GM13977 (cell line): ENCODE results near the gene NUDT13.

Experiments
- DNase-seq: peaks from one replicate; pipeline ENCODE4 v3.0.0; 2012; ENCODE audit warnings: low spot score
- CTCF ChIP-seq: IDR thresholded peaks from 2 replicates; pipeline ENCODE4 v1.5.1; 2012; ENCODE audit warnings: mild to moderate bottlenecking, control low read depth; ENCODE audit not compliant: insufficient read depth; ENCODE audit errors: extremely low read depth, missing control alignments
- in situ Hi-C: fragments of 300-500 bp; cut with MboI; formaldehyde crosslinking; loops from one replicate; pipeline ENCODE4 v1.12.0; 2022; ENCODE audit warnings: low sequenced_read_pairs, low pct_unique_long_range_greater_than_20kb, mixed read lengths, inconsistent platforms; ENCODE audit not compliant: unreplicated experiment

The NUDT13 gene

GRCh38 chr10:73076360-73077183, 33.7 kb upstream of the NUDT13 start:
- no peak for DNase-seq
- no peak for TF ChIP-seq CTCF
- in situ Hi-C loops: no loop called here

- in situ Hi-C loops: no loop called here
- peak; percentile 36 for DNase-seq
- TF ChIP-seq CTCF: no peak
Observed at GRCh38 chr10:73079779-73080541, 30.3 kb upstream of the NUDT13 start.

GRCh38 chr10:73083221-73083620, 27.0 kb upstream of the NUDT13 start:
- in situ Hi-C loops: no loop called here
- TF ChIP-seq CTCF: no peak
- no peak for DNase-seq

- TF ChIP-seq CTCF: no peak
- in situ Hi-C loops: no loop called here
- DNase-seq: no peak
Observed at GRCh38 chr10:73084209-73084608, 26.0 kb upstream of the NUDT13 start.

GRCh38 chr10:73086816-73087215, 23.4 kb upstream of the NUDT13 start:
- in situ Hi-C loops: no loop called here
- TF ChIP-seq CTCF: no peak
- no peak for DNase-seq

GRCh38 chr10:73088304-73088703, 22.0 kb upstream of the NUDT13 start:
- TF ChIP-seq CTCF: no peak
- in situ Hi-C loops: no loop called here
- no peak for DNase-seq
